Measurements from ENCODE around the gene TMEM130. TPM values are rescaled to one million over a fixed set of nuclear protein-coding genes. Genes with fewer than 3 reads are reported as not detected.
A peak's percentile ranks its signal among the peaks of the same experiment; 100 is the strongest.

The TMEM130 gene
- total and polyA plus RNA-seq, 10 of the 15 experiments (the other 5 are each of a cell fraction or from before 2014, with no cell fraction given), result 0.04 to 0.15 (median 0.11) TPM; not detected in 7

GRCh38 chr7:98879198-98879978 lies 9.6 kb upstream of the TMEM130 start (continued):
- TF ChIP-seq ZNF687 (IDR thresholded peaks at IDR 0.05), result peak; percentile 13; the same call in 1 of the 2 replicates
- no peak for TF ChIP-seq MLLT1 (IDR thresholded peaks at IDR 0.05)
- no peak for TF ChIP-seq E2F4 (IDR thresholded peaks at IDR 0.05; ENCODE audit: low read depth, low read length)
- TF ChIP-seq CEBPB (IDR thresholded peaks at IDR 0.05; ENCODE audit: borderline replicate concordance in 1 of 2, low read depth in 2 of 2, low read length in 2 of 2), result 0 out of 4 replicates have a peak, but pooled peaks of 1 of the 2 experiments have one; percentile 26
- no peak for TF ChIP-seq HDAC2 (IDR thresholded peaks at IDR 0.05)
- no peak for TF ChIP-seq BRCA1 (IDR thresholded peaks at IDR 0.05; ENCODE audit: low read depth, low read length)
- 0 out of 2 replicates have a peak, but pooled peaks have one; percentile 41 for TF ChIP-seq POLR2AphosphoS5 (IDR thresholded peaks at IDR 0.05; ENCODE audit: low read length)
- peak; percentile 89 for TF ChIP-seq GABPA (IDR thresholded peaks at IDR 0.05; ENCODE audit: low read depth)

Data from GM12878 (cell line).